ENCODE measurements around the gene CLN6.
"Not testable (repeated sequence)": the region's sequence is repeated elsewhere in the genome, so short reads cannot be mapped to it uniquely, and the experiment has no call there.

The CLN6 gene

GRCh38 chr15:68186671-68187397 is 42.7 kb downstream of the CLN6 start:
- no peak for DNase-seq

GRCh38 chr15:68184616-68185480 is 44.7 kb downstream of the CLN6 start:
- DNase-seq: no peak

GRCh38 chr15:68183616-68184315 is 45.8 kb downstream of the CLN6 start:
- DNase-seq: no peak

- no peak for DNase-seq
These were observed 51.8 kb downstream of the CLN6 start for GRCh38 chr15:68177742-68178141.

GRCh38 chr15:68176601-68177000 is 52.9 kb downstream of the CLN6 start:
- DNase-seq: no peak

GRCh38 chr15:68175526-68175925 is 54.0 kb downstream of the CLN6 start:
- no peak for DNase-seq

- no peak for DNase-seq
These were observed 56.4 kb downstream of the CLN6 start for GRCh38 chr15:68173119-68173518.

GRCh38 chr15:68172037-68172436 is 57.5 kb downstream of the CLN6 start:
- DNase-seq: not testable (repeated sequence)

- no peak for DNase-seq
These were observed 62.7 kb downstream of the CLN6 start for GRCh38 chr15:68166847-68167246.

- DNase-seq: no peak
These were observed 66.3 kb downstream of the CLN6 start for GRCh38 chr15:68163191-68163590.

GRCh38 chr15:68158046-68158628 is 71.4 kb downstream of the CLN6 start:
- DNase-seq: no peak

- no peak for DNase-seq
These were observed 72.5 kb downstream of the CLN6 start for GRCh38 chr15:68157074-68157473.

All from NCI-H526 treated with DMSO at 0.1 percent for 48 hours (cell line).